Lung (tissue), 12 donors: ENCODE data around the gene LDLRAD2. TPM values are rescaled to one million over a fixed set of nuclear protein-coding genes. Genes with fewer than 3 reads are reported as not detected.
A peak's percentile ranks its signal among the peaks of the same experiment; 100 is the strongest.

Experiments
- ATAC-seq: fragments of 200-7000 bp; cut with Tn5 transposase; one replicate; pipeline ENCODE4 v1.9.1; 2020; ENCODE audit warnings: moderate number of reproducible peaks; ENCODE audit not compliant: insufficient read depth, low FRiP score
- DNase-seq, 3 donors: peaks; one replicate each; pipeline ENCODE4 v3.0.0-alpha.2; 2013 to 2017
- H3K27ac ChIP-seq, 2 donors: one replicate each; pipeline ENCODE4 v1.5.1; 2013; ENCODE audit warnings: mild to moderate bottlenecking in 2 of 2, moderate library complexity in 2 of 2, control low read depth in 1 of 2, inconsistent platforms in 1 of 2, low read depth in 1 of 2, low read length in 1 of 2
- H3K27me3 ChIP-seq, 3 donors: one replicate each; pipeline ENCODE4 v1.5.1; 2013; ENCODE audit warnings: low read length in 2 of 3; ENCODE audit not compliant: control insufficient read depth in 3 of 3, insufficient read depth in 3 of 3
- H3K36me3 ChIP-seq, 4 donors: one replicate each; pipeline ENCODE4 v1.5.1; 2013; ENCODE audit warnings: low read length in 4 of 4, mild to moderate bottlenecking in 1 of 4, moderate library complexity in 1 of 4; ENCODE audit not compliant: control insufficient read depth in 4 of 4, insufficient read depth in 4 of 4
- H3K4me1 ChIP-seq, 5 donors: one replicate each; pipeline ENCODE4 v1.5.1; 2013; ENCODE audit warnings: low read length in 5 of 5, mild to moderate bottlenecking in 2 of 5, moderate library complexity in 1 of 5; ENCODE audit not compliant: control insufficient read depth in 5 of 5, insufficient read depth in 5 of 5
- H3K4me3 ChIP-seq: one replicate; pipeline ENCODE4 v1.5.1; 2013; ENCODE audit warnings: mild to moderate bottlenecking, control low read depth, moderate library complexity
- H3K9ac ChIP-seq, 2 donors: one replicate each; pipeline ENCODE4 v1.5.1; 2013; ENCODE audit warnings: low read length in 2 of 2, control low read depth in 1 of 2; ENCODE audit not compliant: insufficient read depth in 1 of 2
- H3K9me3 ChIP-seq, 4 donors: one replicate each; pipeline ENCODE4 v1.5.1; 2013; ENCODE audit warnings: low read length in 3 of 4, mild to moderate bottlenecking in 1 of 4, moderate library complexity in 1 of 4; ENCODE audit not compliant: control insufficient read depth in 4 of 4, insufficient read depth in 3 of 4
- CTCF ChIP-seq: IDR thresholded peaks from 2 replicates; pipeline ENCODE4 v1.5.1; 2012; ENCODE audit warnings: mild to moderate bottlenecking; ENCODE audit errors: control extremely low read depth, extremely low read depth
- whole genome bisulfite sequencing, 2 donors: extraction: QIAGEN DNeasy Blood & Tissue Kit; methylation state at CpG; one replicate each; pipeline ENCODE4 v1.1.7; 2013; 5-methylcytosine and 5-hydroxymethylcytosine counted together
- polyA plus RNA-seq, 2 donors: library from polyadenylated mRNA; stranded (reverse); fragments of 200-250 nt; gene quantifications; one replicate each; pipeline ENCODE4 v1.2.1, GENCODE V29; 2013
- total RNA-seq, 2 donors: library from RNA; depleted of rRNA in 1 of 2; stranded (reverse); fragments of >200 nt in 1 of 2; gene quantifications; one replicate each; pipeline ENCODE4 v1.2.1, GENCODE V29; 2014 to 2021
- donor health status: control.
- donor health status: control.
- donor health status: Bipolar disorder and iron deficiency.
- donor health status: healthy.
- donor health status: DM: yes; HTN: yes; CAD: no.

Gene LDLRAD2
- total and polyA plus RNA-seq, 4 donors, result 0.20 to 2.8 (median 0.54) TPM

- H3K4me3 ChIP-seq, result no peak overlapping the region
- 90 to 93% methylated on average over 7 of the region's 7 CpGs for WGBS, 2 donors
- H3K36me3 ChIP-seq, result peaks cover 11 to 37% (median 26%) of the 10 kb centered on the region in 4 donors
- H3K27me3 ChIP-seq, result no peaks in the 10 kb centered on the region
- no peaks in the 10 kb centered on the region for H3K9me3 ChIP-seq
- DNase-seq (no peak), ATAC-seq (no peak)
- H3K27ac ChIP-seq, result no peak overlapping the region
- peaks cover 0 to 4% (median 0%) of the 10 kb centered on the region in 5 donors for H3K4me1 ChIP-seq
- TF ChIP-seq CTCF, result no peak
- no peak overlapping the region for H3K9ac ChIP-seq
Measured at GRCh38 chr1:21865609-21865942, 53.5 kb downstream of the LDLRAD2 start.

- no peak for TF ChIP-seq CTCF
- Histone ChIP-seq H3K27ac (no peak overlapping the region), H3K9ac (no peak overlapping the region), H3K4me1 (peaks cover 0 to 4% (median 0%) of the 10 kb centered on the region in 5 donors), H3K9me3 (no peaks in the 10 kb centered on the region), H3K36me3 (peaks cover 5 to 36% (median 23%) of the 10 kb centered on the region in 4 donors), H3K4me3 (no peak overlapping the region), H3K27me3 (no peaks in the 10 kb centered on the region)
- DNase-seq (peak; percentile 11 to 28 (median 13)), ATAC-seq (no peak)
- WGBS, 2 donors, result 53 to 73% methylated on average over 11 of the region's 11 CpGs
Measured at GRCh38 chr1:21865943-21866706, 54.1 kb downstream of the LDLRAD2 start.

GRCh38 chr1:21866707-21867043 lies 54.6 kb downstream of the LDLRAD2 start:
- Histone ChIP-seq H3K27me3 (no peaks in the 10 kb centered on the region), H3K4me3 (no peak overlapping the region), H3K9me3 (no peaks in the 10 kb centered on the region), H3K9ac (no peak overlapping the region), H3K36me3 (peaks cover 8 to 39% (median 23%) of the 10 kb centered on the region in 4 donors), H3K4me1 (peaks cover 0 to 4% (median 0%) of the 10 kb centered on the region in 5 donors), H3K27ac (no peak overlapping the region)
- DNase-seq, result no peak
- TF ChIP-seq CTCF, result no peak
- no peak for ATAC-seq
- 78 to 86% methylated on average over 1 of the region's 1 CpG for WGBS, 2 donors
